Glutamatergic neuron (in vitro differentiated cells): ENCODE results near the gene COL4A3. TPM values are rescaled to one million over a fixed set of nuclear protein-coding genes. Genes with fewer than 3 reads are reported as not detected.

ENCODE experiments used
- DNase-seq: peaks from one replicate; pipeline ENCODE4 v3.0.0; 2022
- H3K27ac Mint-ChIP-seq: one replicate; pipeline ENCODE4 v1.8.0; 2020; ENCODE audit warnings: mild to moderate bottlenecking, mixed read lengths, inconsistent platforms; ENCODE audit not compliant: unreplicated experiment
- H3K27me3 Mint-ChIP-seq: one replicate; pipeline ENCODE4 v1.8.0; 2020; ENCODE audit warnings: mild to moderate bottlenecking, moderate library complexity, mixed read lengths, inconsistent platforms; ENCODE audit not compliant: unreplicated experiment
- H3K36me3 Mint-ChIP-seq: one replicate; pipeline ENCODE4 v1.8.0; 2020; ENCODE audit warnings: mild to moderate bottlenecking, mixed read lengths, inconsistent platforms; ENCODE audit not compliant: unreplicated experiment
- H3K4me1 Mint-ChIP-seq: one replicate; pipeline ENCODE4 v1.8.0; 2020; ENCODE audit warnings: mild to moderate bottlenecking, low read depth, mixed read lengths, inconsistent platforms; ENCODE audit not compliant: unreplicated experiment
- H3K4me3 Mint-ChIP-seq: one replicate; pipeline ENCODE4 v1.8.0; 2020; ENCODE audit warnings: mild to moderate bottlenecking, mixed read lengths, inconsistent platforms; ENCODE audit not compliant: unreplicated experiment
- H3K9me3 Mint-ChIP-seq: one replicate; pipeline ENCODE4 v1.8.0; 2020; ENCODE audit warnings: mild to moderate bottlenecking, moderate library complexity, mixed read lengths, inconsistent platforms; ENCODE audit not compliant: unreplicated experiment
- total RNA-seq: library from RNA; stranded (reverse); fragmentation: NEBNext Ultra II Directional; extraction: Animal tissue kit (Norgen Biotek cat#: 25700); gene quantifications from one replicate; pipeline ENCODE4 v1.2.1, GENCODE V29; 2021; ENCODE audit not compliant: unreplicated experiment
- TF ChIP-seq, protein P1 (sequence below): fragments of 200-600 bp; sonication (generic); IDR thresholded peaks from one replicate; pipeline ENCODE4 v1.5.0; 2021; ENCODE audit not compliant: partially characterized antibody, unreplicated experiment

The COL4A3 gene
- total RNA-seq, 1 donor from 2014 or later: not detected

GRCh38 chr2:227132986-227133385 lies 31.4 kb upstream of the COL4A3 start:
- no peaks in the 10 kb centered on the region for H3K27me3 Mint-ChIP-seq
- no peaks in the 10 kb centered on the region for H3K9me3 Mint-ChIP-seq
- no peak for DNase-seq
- no peaks in the 10 kb centered on the region for H3K36me3 Mint-ChIP-seq
- no peak overlapping the region for H3K27ac Mint-ChIP-seq
- H3K4me1 Mint-ChIP-seq: no peaks in the 10 kb centered on the region
- no peak overlapping the region for H3K4me3 Mint-ChIP-seq
- TF ChIP-seq, protein P1, sequence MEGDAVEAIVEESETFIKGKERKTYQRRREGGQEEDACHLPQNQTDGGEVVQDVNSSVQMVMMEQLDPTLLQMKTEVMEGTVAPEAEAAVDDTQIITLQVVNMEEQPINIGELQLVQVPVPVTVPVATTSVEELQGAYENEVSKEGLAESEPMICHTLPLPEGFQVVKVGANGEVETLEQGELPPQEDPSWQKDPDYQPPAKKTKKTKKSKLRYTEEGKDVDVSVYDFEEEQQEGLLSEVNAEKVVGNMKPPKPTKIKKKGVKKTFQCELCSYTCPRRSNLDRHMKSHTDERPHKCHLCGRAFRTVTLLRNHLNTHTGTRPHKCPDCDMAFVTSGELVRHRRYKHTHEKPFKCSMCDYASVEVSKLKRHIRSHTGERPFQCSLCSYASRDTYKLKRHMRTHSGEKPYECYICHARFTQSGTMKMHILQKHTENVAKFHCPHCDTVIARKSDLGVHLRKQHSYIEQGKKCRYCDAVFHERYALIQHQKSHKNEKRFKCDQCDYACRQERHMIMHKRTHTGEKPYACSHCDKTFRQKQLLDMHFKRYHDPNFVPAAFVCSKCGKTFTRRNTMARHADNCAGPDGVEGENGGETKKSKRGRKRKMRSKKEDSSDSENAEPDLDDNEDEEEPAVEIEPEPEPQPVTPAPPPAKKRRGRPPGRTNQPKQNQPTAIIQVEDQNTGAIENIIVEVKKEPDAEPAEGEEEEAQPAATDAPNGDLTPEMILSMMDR: no peak

GRCh38 chr2:227134591-227134990 lies 29.8 kb upstream of the COL4A3 start:
- DNase-seq: no peak
- no peaks in the 10 kb centered on the region for H3K27me3 Mint-ChIP-seq
- no peaks in the 10 kb centered on the region for H3K4me1 Mint-ChIP-seq
- H3K36me3 Mint-ChIP-seq: no peaks in the 10 kb centered on the region
- H3K27ac Mint-ChIP-seq: no peak overlapping the region
- no peaks in the 10 kb centered on the region for H3K9me3 Mint-ChIP-seq
- TF ChIP-seq, protein P1: no peak
- no peak overlapping the region for H3K4me3 Mint-ChIP-seq

DNA sequence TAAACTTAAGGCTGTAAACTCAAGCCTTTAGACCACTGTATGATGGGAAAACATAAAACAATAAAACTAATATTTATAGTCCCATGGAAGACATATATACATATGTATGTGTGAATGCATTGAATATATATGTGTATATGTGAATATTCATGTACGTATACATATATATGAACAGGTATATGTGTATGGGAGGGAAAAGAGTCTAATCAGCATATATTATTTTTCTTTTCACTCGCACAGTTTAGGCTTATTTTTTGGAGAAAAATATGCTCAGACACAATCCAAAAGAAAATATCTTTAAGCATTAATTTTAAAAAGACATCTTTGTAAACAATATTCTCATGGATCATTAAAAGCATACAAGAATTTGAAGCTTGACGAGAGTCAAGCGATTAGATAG lies 23.1 kb upstream of the COL4A3 start:
- Mint-ChIP-seq H3K9me3 (no peaks in the 10 kb centered on the region), H3K27me3 (no peaks in the 10 kb centered on the region), H3K27ac (no peak overlapping the region), H3K4me3 (no peak overlapping the region), H3K4me1 (no peaks in the 10 kb centered on the region), H3K36me3 (no peaks in the 10 kb centered on the region)
- DNase-seq: no peak
- TF ChIP-seq, protein P1: no peak

- TF ChIP-seq, protein P1: no peak
These were observed 20.5 kb upstream of the COL4A3 start for GRCh38 chr2:227143895-227144294.

DNA sequence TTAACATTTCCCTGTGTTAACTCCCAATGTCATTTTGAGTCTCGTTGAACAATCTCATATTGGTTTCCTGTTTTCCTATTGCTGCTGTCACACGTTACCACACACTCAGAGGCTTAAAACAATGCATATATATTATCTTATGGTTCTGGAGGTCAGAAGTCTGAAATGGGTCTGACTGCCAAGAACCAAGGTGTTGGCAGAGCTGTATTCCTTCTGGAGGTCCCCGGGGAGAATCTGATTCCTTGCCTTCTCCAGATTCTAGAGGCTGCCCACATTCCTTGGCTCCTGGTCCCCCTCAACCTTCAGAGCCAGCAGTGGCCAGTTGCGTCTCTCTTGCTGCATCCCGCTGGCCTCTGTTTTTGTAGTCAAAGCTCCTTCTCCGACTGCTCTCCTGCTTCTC lies 18.0 kb upstream of the COL4A3 start:
- TF ChIP-seq, protein P1: no peak
- Mint-ChIP-seq H3K36me3 (no peaks in the 10 kb centered on the region), H3K27me3 (no peaks in the 10 kb centered on the region), H3K27ac (no peak overlapping the region), H3K9me3 (no peaks in the 10 kb centered on the region), H3K4me3 (no peak overlapping the region), H3K4me1 (no peaks in the 10 kb centered on the region)
- no peak for DNase-seq

More at GRCh38 chr2:227143895-227144294, 20.5 kb upstream of the COL4A3 start:
- Mint-ChIP-seq H3K4me3 (no peak overlapping the region), H3K9me3 (no peaks in the 10 kb centered on the region), H3K27me3 (no peaks in the 10 kb centered on the region), H3K4me1 (no peaks in the 10 kb centered on the region), H3K36me3 (no peaks in the 10 kb centered on the region), H3K27ac (no peak overlapping the region)
- no peak for DNase-seq
